Progenitor cell of endocrine pancreas (in vitro differentiated cells): ENCODE measurements around the gene CNOT4. TPM values are rescaled to one million over a fixed set of nuclear protein-coding genes. Genes with fewer than 3 reads are reported as not detected.

Experiments used
- DNase-seq: peaks from one replicate; pipeline ENCODE4 v3.0.0; 2021; ENCODE audit warnings: low spot score; ENCODE audit not compliant: unreplicated experiment
- H3K27ac Mint-ChIP-seq: 2 replicates; pipeline ENCODE4 v1.8.0; 2021; ENCODE audit warnings: mild to moderate bottlenecking, moderate library complexity, mixed read lengths
- H3K27me3 Mint-ChIP-seq: 2 replicates; pipeline ENCODE4 v1.8.0; 2021; ENCODE audit warnings: mixed read lengths
- H3K36me3 Mint-ChIP-seq: 2 replicates; pipeline ENCODE4 v1.8.0; 2022; ENCODE audit warnings: mixed read lengths; ENCODE audit not compliant: insufficient read depth
- H3K4me1 Mint-ChIP-seq: 2 replicates; pipeline ENCODE4 v1.8.0; 2021; ENCODE audit warnings: low read depth, mixed read lengths
- H3K4me3 Mint-ChIP-seq: 2 replicates; pipeline ENCODE4 v1.8.0; 2021; ENCODE audit warnings: low read depth, mild to moderate bottlenecking, moderate library complexity, mixed read lengths
- H3K9me3 Mint-ChIP-seq: 2 replicates; pipeline ENCODE4 v1.8.0; 2021; ENCODE audit warnings: low read depth, mixed read lengths
- total RNA-seq: library from RNA; stranded (reverse); gene quantifications from 2 replicates; pipeline ENCODE4 v1.2.1, GENCODE V29; 2021
- TF ChIP-seq, protein P1 (sequence below): fragments of 200-600 bp; sonication (generic); IDR thresholded peaks from one replicate; pipeline ENCODE4 v1.5.0; 2021; ENCODE audit warnings: antibody characterized with exemption, mild to moderate bottlenecking; ENCODE audit not compliant: unreplicated experiment

The CNOT4 gene
- total RNA-seq, 1 donor from 2014 or later: 34.3 TPM

DNA sequence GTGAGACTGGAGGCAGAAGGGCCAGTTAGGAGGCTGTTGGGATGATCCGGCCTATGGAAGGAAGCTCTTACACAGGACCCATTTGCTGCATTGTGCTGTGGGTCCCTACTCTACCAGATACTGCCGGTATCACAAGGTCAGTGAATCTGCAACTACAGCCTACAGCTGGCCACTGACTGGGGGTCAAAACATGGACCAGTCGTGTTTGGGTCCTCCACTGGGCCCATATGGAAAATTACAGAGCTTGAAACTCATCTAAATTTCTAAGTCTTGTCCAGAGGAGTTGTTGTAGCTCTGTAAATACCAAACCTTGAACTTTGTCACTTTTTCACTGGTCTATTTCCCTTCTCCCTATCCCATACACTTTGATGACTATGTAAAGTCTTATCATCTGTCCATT is 42.2 kb upstream of the CNOT4 start:
- TF ChIP-seq, protein P1, sequence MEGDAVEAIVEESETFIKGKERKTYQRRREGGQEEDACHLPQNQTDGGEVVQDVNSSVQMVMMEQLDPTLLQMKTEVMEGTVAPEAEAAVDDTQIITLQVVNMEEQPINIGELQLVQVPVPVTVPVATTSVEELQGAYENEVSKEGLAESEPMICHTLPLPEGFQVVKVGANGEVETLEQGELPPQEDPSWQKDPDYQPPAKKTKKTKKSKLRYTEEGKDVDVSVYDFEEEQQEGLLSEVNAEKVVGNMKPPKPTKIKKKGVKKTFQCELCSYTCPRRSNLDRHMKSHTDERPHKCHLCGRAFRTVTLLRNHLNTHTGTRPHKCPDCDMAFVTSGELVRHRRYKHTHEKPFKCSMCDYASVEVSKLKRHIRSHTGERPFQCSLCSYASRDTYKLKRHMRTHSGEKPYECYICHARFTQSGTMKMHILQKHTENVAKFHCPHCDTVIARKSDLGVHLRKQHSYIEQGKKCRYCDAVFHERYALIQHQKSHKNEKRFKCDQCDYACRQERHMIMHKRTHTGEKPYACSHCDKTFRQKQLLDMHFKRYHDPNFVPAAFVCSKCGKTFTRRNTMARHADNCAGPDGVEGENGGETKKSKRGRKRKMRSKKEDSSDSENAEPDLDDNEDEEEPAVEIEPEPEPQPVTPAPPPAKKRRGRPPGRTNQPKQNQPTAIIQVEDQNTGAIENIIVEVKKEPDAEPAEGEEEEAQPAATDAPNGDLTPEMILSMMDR: no peak
- Mint-ChIP-seq H3K4me3 (no peak overlapping the region), H3K27me3 (no peaks in the 10 kb centered on the region), H3K9me3 (no peaks in the 10 kb centered on the region), H3K36me3 (no peaks in the 10 kb centered on the region), H3K27ac (no peak overlapping the region), H3K4me1 (no peaks in the 10 kb centered on the region)
- no peak for DNase-seq

DNA sequence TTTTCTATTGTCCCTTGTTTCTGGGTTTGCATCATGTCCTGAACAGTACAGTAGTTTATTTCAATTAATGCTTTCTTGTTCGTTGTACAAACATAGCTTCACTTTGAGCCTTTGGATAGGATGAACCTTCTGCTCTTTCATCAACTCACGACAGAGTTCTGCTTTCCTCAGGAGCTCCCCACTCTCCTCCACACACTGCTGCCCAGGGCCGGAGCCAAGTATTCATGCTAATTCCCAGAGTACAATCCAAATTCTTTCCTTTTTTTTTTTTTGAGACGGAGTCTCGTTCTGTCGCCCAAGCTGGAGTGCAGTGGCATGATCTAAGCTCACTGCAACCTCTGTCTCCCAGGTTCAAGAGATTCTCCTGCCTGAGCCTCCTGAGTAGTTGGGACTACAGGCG is 40.3 kb upstream of the CNOT4 start:
- Mint-ChIP-seq H3K36me3 (no peaks in the 10 kb centered on the region), H3K4me3 (no peak overlapping the region), H3K4me1 (no peaks in the 10 kb centered on the region), H3K27me3 (no peaks in the 10 kb centered on the region), H3K9me3 (no peaks in the 10 kb centered on the region), H3K27ac (no peak overlapping the region)
- TF ChIP-seq, protein P1: no peak
- no peak for DNase-seq

DNA sequence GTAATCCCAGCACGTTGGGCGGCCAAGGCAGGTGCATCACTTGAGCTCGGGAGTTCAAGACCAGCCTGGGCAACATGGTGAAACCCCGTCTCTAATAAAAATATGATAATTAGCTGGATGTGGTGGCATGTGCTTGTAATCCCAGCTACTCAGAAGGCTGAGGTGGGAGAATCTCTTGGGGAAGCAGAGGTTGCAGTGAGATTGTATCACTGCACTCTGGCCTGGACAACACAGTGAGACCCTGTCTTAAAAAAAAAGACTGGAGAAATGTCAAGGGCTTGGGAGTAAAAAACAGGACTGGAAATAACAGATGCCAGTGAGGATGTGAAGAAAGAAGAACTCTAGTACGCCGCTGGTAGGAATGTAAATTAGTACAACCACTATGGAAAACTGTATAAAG is 31.1 kb upstream of the CNOT4 start:
- TF ChIP-seq, protein P1: no peak
- Mint-ChIP-seq H3K9me3 (no peaks in the 10 kb centered on the region), H3K27ac (no peak overlapping the region), H3K4me3 (no peak overlapping the region), H3K36me3 (no peaks in the 10 kb centered on the region), H3K27me3 (no peaks in the 10 kb centered on the region), H3K4me1 (no peaks in the 10 kb centered on the region)
- no peak for DNase-seq

DNA sequence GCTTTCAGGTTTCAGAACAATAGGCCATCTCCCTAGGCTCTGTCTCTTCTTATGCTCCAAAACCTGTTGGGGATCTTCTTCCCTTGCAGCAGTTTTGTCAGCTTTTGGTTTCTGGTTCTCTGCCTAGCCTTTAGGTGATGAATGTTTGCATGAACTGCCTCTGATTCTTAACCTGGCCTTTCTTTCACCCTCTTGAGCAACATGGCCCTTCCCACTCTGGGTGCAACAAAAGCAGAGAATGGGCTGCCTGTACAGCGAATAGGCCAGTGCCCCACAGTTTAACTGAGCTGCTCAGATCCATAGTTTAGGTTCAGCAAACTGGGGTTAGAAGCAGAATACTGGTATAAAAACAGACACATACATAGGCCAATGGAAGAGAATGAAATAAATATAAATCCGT is 29.7 kb upstream of the CNOT4 start:
- Mint-ChIP-seq H3K9me3 (no peaks in the 10 kb centered on the region), H3K27ac (no peak overlapping the region), H3K4me1 (no peaks in the 10 kb centered on the region), H3K27me3 (no peaks in the 10 kb centered on the region), H3K36me3 (no peaks in the 10 kb centered on the region), H3K4me3 (no peak overlapping the region)
- TF ChIP-seq, protein P1: no peak
- DNase-seq: no peak

DNA sequence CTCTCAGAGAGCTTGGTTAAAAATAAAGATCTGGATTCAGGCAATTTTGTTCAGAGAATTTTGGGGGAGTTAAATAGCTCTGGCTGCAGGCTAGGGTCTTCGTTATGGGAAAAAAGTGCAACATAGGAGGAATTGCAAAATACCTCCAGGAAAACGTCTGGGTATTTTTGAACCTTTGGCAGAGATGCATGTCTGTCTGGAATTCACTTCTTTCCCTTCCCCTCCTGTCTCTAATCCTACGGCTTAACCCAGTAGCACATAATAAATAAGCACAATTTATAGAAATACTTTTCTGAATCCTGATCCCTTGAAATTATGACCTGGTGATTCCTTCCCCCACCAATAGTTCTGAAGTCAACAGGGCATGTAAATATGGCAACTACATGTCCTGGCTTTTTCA is 28.5 kb upstream of the CNOT4 start:
- Mint-ChIP-seq H3K36me3 (no peaks in the 10 kb centered on the region), H3K27me3 (no peaks in the 10 kb centered on the region), H3K4me1 (no peaks in the 10 kb centered on the region), H3K4me3 (no peak overlapping the region), H3K27ac (no peak overlapping the region), H3K9me3 (no peaks in the 10 kb centered on the region)
- TF ChIP-seq, protein P1: no peak
- DNase-seq: no peak

DNA sequence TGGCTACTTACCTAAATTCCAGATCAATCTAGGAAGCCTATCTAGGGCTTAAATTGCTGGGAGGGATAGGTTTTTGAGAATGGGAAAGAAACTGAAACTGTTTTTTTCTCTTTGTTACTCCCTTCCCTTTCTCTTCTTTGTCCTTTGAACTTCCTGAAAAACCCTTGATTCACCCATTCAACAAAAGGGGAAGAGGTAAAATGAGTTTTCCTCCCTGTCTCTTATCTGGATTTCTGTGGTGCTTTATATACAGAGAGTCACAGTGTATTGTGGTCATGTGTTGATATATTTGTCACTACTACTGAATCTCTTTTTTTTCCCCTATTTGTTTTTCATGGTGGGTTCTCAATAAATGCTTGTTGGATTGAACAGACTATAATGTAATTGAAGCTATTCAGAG is 28.0 kb upstream of the CNOT4 start:
- H3K4me1 Mint-ChIP-seq: no peaks in the 10 kb centered on the region
- no peaks in the 10 kb centered on the region for H3K9me3 Mint-ChIP-seq
- no peaks in the 10 kb centered on the region for H3K36me3 Mint-ChIP-seq
- DNase-seq: no peak
- no peak overlapping the region for H3K27ac Mint-ChIP-seq
- TF ChIP-seq, protein P1: no peak
- H3K27me3 Mint-ChIP-seq: no peaks in the 10 kb centered on the region
- H3K4me3 Mint-ChIP-seq: no peak overlapping the region
